HuH-7 (cell line): ENCODE results near the gene KRTDAP.
A peak's percentile ranks its signal among the peaks of the same experiment; 100 is the strongest.

Source experiments
- DNase-seq: peaks from one replicate; pipeline ENCODE4 v3.0.0; 2011; ENCODE audit warnings: low spot score

Gene KRTDAP

GRCh38 chr19:35451338-35452096 is 38.7 kb downstream of the KRTDAP start:
- DNase-seq = no peak

- DNase-seq = peak; percentile 43
These were observed 40.8 kb downstream of the KRTDAP start for GRCh38 chr19:35449359-35450043.

- DNase-seq = no peak
These were observed 42.4 kb downstream of the KRTDAP start, which contains the start of gene FFAR2 for GRCh38 chr19:35447606-35448469. FFAR2 (plus strand) TSS chr19:35448257; CDS start chr19:35449715, 1,458 bp downstream.

GRCh38 chr19:35445826-35446593 is 44.3 kb downstream of the KRTDAP start:
- DNase-seq = no peak

GRCh38 chr19:35444735-35445134 is 45.5 kb downstream of the KRTDAP start:
- no peak for DNase-seq

GRCh38 chr19:35442091-35442490 is 48.2 kb downstream of the KRTDAP start:
- no peak for DNase-seq

GRCh38 chr19:35439921-35440320 is 50.3 kb downstream of the KRTDAP start:
- no peak for DNase-seq

- DNase-seq = no peak
These were observed 51.7 kb downstream of the KRTDAP start for GRCh38 chr19:35438527-35438926.

- DNase-seq = no peak
These were observed 52.2 kb downstream of the KRTDAP start for GRCh38 chr19:35438096-35438495.

- no peak for DNase-seq
These were observed 52.8 kb downstream of the KRTDAP start for GRCh38 chr19:35437406-35437951.
